ENCODE measurements around the gene POLD2.
"Not testable (repeated sequence)": the region's sequence is repeated elsewhere in the genome, so short reads cannot be mapped to it uniquely, and the experiment has no call there.

Gene POLD2

GRCh38 chr7:44138698-44139097 is 15.3 kb upstream of the POLD2 start:
- no peak for DNase-seq

GRCh38 chr7:44136731-44137130 is 13.4 kb upstream of the POLD2 start:
- no peak for DNase-seq

DNA sequence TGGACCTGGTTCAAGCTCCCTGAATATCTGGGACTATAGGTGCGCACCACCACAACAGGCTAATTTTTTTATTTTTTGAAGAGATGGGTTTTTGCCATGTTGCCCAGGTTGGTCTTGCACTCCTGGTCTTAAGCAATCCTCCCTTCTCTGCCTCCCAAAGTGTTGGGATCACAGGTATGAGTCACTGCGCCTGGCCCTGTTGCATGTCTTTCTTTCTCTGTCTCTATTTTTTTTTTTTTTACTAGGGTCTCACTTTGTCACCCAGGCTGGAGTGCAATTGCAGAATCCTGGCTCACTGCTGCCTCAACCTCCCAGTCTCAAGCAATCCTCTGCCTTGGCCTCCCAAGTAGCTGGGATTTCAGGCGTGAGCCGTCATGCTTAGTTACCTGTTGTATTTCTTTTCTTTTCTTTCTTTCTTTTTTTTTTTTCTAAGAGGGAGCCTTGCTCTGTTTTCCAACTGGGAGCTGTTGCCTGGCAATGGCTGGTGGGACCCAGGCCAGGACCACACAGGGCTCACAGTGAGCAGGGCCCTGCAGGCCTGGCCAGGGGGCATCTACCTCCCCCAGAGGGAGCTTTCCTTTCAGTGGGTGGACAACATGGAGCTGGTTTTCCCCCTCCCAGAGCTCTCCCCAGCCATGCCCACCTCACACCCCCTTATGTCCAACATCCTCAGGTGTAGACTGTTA is 11.7 kb upstream of the POLD2 start:
- no peak for DNase-seq

- no peak for DNase-seq
Measured at GRCh38 chr7:44133295-44133694, 9.9 kb upstream of the POLD2 start.

GRCh38 chr7:44132039-44132438 is 8.7 kb upstream of the POLD2 start:
- no peak for DNase-seq

DNA sequence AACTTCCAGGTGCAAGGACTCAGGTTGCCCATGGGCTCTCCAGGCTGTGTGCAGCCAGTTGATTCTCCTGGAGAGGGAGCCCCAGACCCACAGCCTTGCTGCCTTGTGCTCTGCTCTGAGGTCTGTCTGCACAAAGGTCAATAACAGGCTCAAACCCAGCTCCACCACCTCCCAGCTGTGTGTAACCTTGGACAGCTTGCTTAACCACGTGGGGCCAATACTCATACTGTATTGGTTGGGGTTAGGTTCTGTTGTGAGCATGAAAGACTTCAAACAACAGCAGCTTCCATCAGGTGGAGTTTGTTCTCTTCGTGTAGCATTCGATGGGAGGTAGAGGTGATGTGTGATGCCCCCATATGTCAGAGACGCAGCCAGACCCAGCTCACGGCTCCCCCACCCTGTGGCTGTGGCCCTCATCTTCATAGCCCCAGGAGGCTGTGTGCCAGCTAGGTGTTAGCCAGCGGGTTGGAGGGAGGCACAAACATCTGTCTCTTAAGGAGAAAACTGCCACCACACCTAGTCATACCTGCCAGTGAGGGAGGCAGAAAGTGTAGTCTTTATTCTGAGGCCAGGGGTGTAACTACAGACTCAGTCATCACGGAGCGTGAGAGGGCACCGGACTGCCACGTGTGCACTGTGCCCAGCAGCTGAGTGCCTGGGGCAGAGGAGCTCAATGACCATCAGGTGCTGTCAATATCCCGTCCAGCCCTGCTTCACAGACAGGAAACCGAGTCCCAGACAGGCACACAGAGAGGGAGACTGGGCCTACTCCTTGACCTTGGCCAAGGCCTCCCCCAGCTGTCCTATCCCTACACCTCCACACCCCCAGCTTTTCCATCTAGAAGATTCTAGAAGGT is 8.1 kb upstream of the POLD2 start:
- DNase-seq, result no peak

DNA sequence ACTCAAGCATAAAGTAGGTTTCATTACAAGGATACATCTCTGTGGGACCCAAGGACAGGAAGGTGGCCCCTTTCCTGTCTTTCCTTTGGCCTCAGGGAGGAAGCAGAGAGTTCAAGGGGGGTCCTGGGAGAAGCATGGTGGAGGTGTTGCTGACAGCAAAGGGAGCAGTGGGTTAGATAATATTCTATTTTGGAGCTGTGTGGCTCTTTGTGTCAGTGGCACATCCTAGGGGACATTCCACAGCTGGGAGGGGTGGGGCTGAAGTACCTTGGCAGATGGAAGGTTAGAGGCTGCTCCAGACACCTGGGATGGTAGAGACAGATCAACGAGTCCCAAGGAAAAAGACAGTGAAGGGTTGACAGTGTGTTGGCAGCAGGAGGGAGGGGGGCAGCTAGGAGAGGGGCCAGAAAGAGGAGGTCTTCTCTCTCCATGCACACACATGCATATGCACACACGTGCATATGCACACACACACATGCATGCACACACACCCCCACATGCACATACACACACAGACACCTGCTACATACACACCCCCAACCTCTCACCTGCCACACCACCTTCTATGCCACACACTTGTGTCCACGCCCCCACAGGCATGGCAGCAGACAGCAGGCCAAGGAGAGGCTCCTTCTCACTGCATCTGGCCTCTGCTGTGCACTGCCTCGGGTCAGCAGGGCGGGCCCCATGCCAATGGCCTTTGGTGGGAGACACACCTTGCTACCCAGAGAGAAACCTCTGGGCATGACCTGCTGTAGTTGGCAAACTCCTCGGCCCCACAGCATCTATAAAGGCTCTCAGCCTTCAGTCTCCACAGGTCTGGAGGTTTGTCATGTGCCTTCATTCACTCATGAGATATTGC is 5.6 kb upstream of the POLD2 start:
- DNase-seq, result no peak

DNA sequence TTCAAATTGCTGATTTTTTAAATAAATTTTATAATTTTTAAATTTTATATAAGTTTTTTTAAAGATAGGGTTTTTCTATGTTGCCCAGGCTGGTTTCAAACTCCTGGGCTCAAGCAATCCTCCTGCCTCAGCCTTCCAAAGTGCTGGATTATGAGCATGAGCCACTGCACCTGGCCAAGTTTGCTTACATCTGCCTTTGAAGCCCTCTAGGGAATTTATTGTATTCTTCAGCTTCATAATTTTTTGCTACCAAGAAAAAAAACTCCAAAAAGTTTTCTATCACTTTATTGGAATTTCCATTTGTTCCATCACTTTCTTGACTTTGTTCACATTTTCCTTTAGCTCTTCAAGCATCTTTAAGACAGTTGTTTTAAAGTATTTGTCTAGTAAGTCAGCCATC is 3.8 kb upstream of the POLD2 start:
- no peak for DNase-seq

DNA sequence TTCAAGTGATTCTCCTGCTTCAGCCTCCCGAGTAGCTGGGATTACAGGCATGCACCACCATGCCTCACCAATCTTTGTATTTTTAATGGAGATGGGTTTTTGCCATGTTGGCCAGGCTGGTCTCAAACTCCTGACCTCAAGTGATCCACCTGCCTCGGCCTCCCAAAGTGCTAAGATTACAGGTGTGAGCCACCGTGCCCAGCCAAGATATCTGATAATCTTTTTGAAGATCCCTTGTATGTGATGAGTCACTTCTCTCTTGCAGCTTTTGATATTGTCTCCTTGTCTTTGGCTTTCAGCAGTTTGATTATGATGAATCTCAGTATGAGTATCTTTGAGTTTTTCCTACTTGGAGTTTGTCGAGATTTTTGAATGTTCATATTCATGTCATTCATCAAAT is 3.2 kb upstream of the POLD2 start:
- not testable (repeated sequence) for DNase-seq

- no peak for DNase-seq
Measured at GRCh38 chr7:44124822-44125202, 1.5 kb upstream of the POLD2 start.

- no peak for DNase-seq
Measured at GRCh38 chr7:44122529-44122928, 819 bp downstream of the POLD2 start.

DNA sequence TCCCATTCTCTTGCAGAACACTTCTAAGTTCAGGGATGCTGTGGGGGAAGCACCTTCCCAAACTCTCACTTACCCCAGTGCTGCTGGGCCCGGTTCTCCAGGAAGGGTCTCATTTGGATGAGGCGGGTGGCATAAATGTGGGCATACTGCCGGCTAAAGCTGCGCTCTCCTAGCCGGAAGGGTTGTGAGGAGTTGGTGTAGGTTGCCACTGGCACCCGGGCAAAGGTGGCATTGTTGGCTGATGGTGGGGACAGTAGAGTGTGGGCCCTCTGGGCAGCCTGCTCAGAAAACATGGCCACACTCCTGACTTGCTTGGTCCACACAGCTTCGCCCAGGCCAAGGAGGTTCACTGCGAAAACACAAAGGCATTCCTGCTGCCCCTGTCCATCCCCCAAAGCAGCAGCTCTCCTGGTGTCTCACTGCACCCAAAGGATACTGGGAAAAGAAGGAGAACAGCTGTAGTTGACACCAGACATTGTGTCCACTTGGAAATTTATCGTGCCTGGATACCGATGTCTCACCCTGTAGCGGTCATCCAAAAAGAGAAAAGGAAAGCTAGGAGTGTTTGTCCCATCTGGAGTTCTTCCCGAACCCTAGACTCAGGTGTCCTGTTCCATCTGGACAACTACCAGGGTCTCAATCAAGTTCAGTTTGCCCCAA is 1.5 kb downstream of the POLD2 start:
- DNase-seq, result no peak

DNA sequence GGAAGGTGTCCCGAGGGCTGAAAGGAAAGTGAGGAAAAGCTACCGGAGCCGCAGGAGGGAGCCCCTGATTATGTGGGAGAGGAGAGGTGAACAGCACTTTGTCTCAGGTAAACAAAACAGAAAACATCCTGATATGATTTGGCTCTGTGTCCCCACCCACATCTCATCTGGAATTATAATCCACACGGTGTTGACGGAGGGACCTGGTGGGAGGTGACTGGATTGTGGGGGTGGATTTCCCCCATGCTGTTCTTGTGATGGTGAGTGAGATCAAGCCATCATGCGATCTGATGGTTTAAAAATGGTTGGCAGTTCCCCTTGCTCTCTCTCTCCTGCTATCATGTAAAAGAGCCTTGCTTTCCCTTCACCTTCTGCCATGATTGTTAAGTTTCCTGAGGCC is 3.0 kb downstream of the POLD2 start:
- no peak for DNase-seq

DNA sequence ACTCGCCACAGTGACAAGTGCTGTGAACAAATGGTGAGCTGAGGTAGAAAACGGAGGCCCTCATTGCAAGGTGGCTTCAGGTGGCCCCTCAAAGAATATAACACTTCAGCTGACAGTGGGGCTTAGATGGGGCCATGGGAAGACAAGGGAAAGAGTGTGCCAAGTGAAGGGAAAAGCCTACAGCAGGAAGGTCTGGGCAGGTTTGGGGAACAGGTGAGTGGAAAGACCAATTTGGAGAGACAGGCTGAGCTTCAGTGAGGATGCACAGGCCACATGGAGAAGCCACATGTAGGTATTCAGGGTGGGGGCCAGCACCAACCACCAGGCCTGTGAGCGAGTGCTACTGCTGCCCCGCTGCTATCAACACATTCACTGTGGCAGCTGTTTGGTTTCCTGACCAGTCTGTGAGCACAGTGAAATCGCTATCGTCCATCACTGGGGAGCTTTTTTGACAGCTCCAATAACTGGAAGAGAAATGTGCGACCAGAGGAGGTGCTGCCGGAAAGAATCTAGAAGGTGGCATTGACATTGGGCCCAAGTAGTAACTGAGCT is 3.4 kb downstream of the POLD2 start:
- DNase-seq, result no peak

DNA sequence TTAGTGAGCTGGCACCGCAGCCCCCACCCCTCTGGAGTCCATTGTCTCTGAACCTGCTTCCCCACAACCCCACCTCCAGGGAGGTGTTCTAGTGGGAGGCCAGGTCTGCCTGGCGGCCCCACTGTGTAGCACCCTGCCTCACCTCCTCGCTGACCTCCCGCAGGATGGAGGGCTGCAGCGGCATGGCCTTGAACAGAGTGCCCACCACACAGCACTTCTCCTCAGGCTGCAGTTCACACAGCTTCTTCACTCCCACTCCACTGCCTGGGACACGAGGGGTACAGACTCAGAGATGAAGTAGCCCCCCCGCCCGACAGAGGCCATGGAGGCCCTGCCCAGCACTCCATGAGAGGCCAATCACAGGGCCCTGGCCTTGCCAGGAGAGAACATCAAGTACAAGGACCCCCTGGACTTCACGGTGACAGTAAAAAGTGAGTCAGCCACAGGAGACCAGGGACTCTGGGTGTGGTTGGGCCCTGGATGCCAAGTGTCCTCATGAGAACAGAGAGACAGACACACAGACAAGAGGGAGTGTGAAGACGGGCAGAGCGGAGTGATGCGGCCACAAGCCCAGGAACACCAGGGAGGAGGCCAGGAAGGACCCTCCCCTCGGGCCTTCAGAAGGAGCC is 5.4 kb downstream of the POLD2 start:
- no peak for DNase-seq

- DNase-seq, result no peak
Measured at GRCh38 chr7:44116789-44117666, 6.3 kb downstream of the POLD2 start.

- no peak for DNase-seq
Measured at GRCh38 chr7:44116087-44116788, 7.1 kb downstream of the POLD2 start.

GRCh38 chr7:44114586-44115310 is 8.6 kb downstream of the POLD2 start:
- no peak for DNase-seq

DNA sequence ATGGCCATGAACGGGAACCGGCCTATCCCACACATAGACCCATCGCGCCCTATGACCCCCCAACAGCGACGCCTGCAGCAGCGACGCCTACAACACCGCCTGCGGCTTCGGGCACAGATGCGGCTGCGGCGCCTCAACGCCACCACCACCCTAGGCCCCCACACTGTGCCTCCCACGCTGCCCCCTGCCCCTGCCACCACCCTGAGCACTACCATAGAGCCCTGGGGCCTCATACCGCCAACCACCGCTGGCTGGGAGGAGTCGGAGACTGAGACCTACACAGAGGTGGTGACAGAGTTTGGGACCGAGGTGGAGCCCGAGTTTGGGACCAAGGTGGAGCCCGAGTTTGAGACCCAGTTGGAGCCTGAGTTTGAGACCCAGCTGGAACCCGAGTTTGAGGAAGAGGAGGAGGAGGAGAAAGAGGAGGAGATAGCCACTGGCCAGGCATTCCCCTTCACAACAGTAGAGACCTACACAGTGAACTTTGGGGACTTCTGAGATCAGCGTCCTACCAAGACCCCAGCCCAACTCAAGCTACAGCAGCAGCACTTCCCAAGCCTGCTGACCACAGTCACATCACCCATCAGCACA is 9.5 kb downstream of the POLD2 start:
- DNase-seq, result no peak

All from inflammatory macrophage treated with lipopolysaccharide for 4 hours (primary cell).